Mucosa of stomach (tissue), 1 donor: ENCODE measurements around the gene AGAP3.

Experiments used
- H3K27me3 ChIP-seq: one replicate; pipeline ENCODE4 v1.7.0; 2013; ENCODE audit warnings: mild to moderate bottlenecking, low read length; ENCODE audit not compliant: control insufficient read depth, insufficient read depth
- H3K36me3 ChIP-seq: one replicate; pipeline ENCODE4 v1.7.0; 2013; ENCODE audit warnings: low read length; ENCODE audit not compliant: control insufficient read depth, insufficient read depth
- H3K4me1 ChIP-seq: one replicate; pipeline ENCODE4 v1.7.0; 2013; ENCODE audit warnings: mild to moderate bottlenecking, low read length; ENCODE audit not compliant: control insufficient read depth, insufficient read depth
- H3K4me3 ChIP-seq: one replicate; pipeline ENCODE4 v1.7.0; 2013; ENCODE audit warnings: low read length
- H3K9ac ChIP-seq: one replicate; pipeline ENCODE4 v1.7.0; 2013; ENCODE audit warnings: mild to moderate bottlenecking, low read length, moderate library complexity
- H3K9me3 ChIP-seq: one replicate; pipeline ENCODE4 v1.7.0; 2013; ENCODE audit warnings: mild to moderate bottlenecking, low read length, moderate library complexity; ENCODE audit not compliant: control insufficient read depth
- donor health status: Pancreatic carcinoma.

Gene AGAP3

GRCh38 chr7:151135525-151135845 is 49.2 kb downstream of the AGAP3 start:
- Histone ChIP-seq H3K36me3 (peaks cover 11% of the 10 kb centered on the region), H3K4me3 (no peak overlapping the region), H3K9ac (no peak overlapping the region), H3K9me3 (no peaks in the 10 kb centered on the region), H3K4me1 (no peaks in the 10 kb centered on the region), H3K27me3 (no peaks in the 10 kb centered on the region)

GRCh38 chr7:151135866-151136843 is 49.9 kb downstream of the AGAP3 start:
- Histone ChIP-seq H3K4me1 (no peaks in the 10 kb centered on the region), H3K27me3 (no peaks in the 10 kb centered on the region), H3K9ac (no peak overlapping the region)

GRCh38 chr7:151137076-151137675 is 50.9 kb downstream of the AGAP3 start:
- Histone ChIP-seq H3K36me3 (peaks cover 11% of the 10 kb centered on the region), H3K27me3 (no peaks in the 10 kb centered on the region), H3K9me3 (no peaks in the 10 kb centered on the region), H3K9ac (no peak overlapping the region), H3K4me3 (no peak overlapping the region), H3K4me1 (no peaks in the 10 kb centered on the region)

More at GRCh38 chr7:151135866-151136843, 49.9 kb downstream of the AGAP3 start:
- peaks cover 11% of the 10 kb centered on the region for H3K36me3 ChIP-seq
- H3K9me3 ChIP-seq: no peaks in the 10 kb centered on the region
- H3K4me3 ChIP-seq: no peak overlapping the region

- H3K9ac ChIP-seq: no peak overlapping the region
- peaks cover 11% of the 10 kb centered on the region for H3K36me3 ChIP-seq
- peaks cover under 1% of the 10 kb centered on the region for H3K4me1 ChIP-seq
- no peak overlapping the region for H3K4me3 ChIP-seq
- H3K27me3 ChIP-seq: no peaks in the 10 kb centered on the region
- no peaks in the 10 kb centered on the region for H3K9me3 ChIP-seq
Measured at GRCh38 chr7:151137791-151138152, 51.5 kb downstream of the AGAP3 start.

- no peaks in the 10 kb centered on the region for H3K27me3 ChIP-seq
- no peak overlapping the region for H3K4me3 ChIP-seq
- H3K4me1 ChIP-seq: peaks cover 5% of the 10 kb centered on the region
- H3K9me3 ChIP-seq: no peaks in the 10 kb centered on the region
- H3K9ac ChIP-seq: no peak overlapping the region
- H3K36me3 ChIP-seq: peaks cover 11% of the 10 kb centered on the region
Measured at GRCh38 chr7:151138153-151138851, 52.0 kb downstream of the AGAP3 start.

DNA sequence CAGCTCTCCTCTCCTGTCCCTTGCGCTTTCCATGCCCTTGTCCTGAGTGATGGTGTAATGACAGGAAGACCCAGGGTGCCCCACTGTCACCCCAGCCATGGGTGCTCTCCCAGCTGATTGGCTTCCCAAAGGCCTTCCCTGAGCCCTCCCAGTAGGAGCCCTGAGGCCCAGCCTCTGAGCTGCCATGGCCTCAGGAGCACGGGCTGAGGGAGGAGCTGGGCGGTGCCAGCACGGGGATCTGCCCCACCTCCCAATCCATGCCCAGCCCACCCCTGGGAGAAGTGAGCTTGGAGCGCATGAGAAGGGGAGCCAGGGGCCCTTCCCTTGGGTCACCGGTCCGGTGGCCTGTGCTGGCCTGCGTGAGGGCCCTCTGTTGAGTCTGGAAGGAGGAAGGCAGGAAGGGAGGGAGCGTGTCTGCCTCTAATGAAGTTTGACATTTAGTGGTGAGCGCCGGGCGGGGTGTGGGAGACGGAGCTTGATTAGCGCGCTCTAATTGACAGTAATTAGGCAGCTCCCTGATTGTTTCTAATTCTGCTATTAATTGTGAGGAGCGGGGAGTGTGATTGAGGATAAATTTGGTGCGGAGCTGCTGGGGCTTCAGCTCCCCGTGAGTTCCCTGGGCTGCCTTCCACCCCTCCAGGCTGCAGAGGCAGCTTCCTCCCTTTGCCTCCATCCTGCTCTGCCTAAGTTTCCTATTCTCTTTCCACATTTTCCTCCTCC is 53.0 kb downstream of the AGAP3 start:
- H3K9ac ChIP-seq: no peak overlapping the region
- H3K4me1 ChIP-seq: peaks cover 5% of the 10 kb centered on the region
- peaks cover 11% of the 10 kb centered on the region for H3K36me3 ChIP-seq

DNA sequence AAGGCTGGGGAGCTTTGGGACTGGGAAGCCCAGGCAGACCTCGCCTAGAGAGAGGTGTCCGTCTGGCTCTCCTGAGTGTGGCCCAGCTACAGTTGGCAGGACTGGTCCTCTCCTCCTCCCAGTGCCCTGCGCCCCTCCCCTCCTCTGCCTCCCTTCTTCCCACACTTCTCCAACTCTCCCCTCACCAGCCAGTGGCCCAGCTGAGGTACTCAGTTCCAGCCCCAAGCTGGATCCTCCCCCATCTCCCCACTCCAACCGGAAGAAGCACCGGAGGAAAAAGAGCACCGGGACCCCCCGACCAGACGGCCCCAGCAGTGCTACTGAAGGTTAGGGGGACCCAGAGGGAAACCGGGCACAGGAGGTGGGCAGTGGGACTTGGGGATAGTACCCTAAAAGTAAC is 53.5 kb downstream of the AGAP3 start:
- peaks cover 8% of the 10 kb centered on the region for H3K36me3 ChIP-seq
- no peak overlapping the region for H3K9ac ChIP-seq
- H3K27me3 ChIP-seq: no peaks in the 10 kb centered on the region
- H3K4me1 ChIP-seq: peaks cover 5% of the 10 kb centered on the region
- H3K9me3 ChIP-seq: no peaks in the 10 kb centered on the region
- no peak overlapping the region for H3K4me3 ChIP-seq

More for the DNA sequence above, 53.0 kb downstream of the AGAP3 start:
- H3K27me3 ChIP-seq: no peaks in the 10 kb centered on the region
- H3K9me3 ChIP-seq: no peaks in the 10 kb centered on the region
- H3K4me3 ChIP-seq: no peak overlapping the region

DNA sequence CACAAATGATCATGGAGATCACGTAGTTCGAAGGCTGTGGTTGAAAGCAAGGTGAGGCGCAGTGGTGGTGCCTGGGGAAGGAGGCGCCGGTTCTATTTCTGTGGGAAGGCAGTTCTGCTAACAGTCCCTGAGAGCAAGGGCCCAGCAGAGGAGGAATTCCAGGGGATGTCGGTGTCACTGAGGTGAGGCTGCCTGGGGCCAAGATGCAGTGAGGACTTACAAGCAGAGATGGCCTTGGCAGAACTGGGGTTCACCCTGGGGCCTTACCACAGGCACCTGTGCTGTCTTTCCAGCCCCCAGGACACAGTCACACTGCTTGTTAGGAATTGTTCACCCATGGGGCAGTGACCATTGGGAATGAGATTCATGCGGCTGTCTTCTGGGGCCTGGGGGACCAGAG is 54.6 kb downstream of the AGAP3 start:
- Histone ChIP-seq H3K36me3 (peaks cover under 1% of the 10 kb centered on the region), H3K9ac (no peak overlapping the region), H3K9me3 (no peaks in the 10 kb centered on the region), H3K4me1 (peaks cover 5% of the 10 kb centered on the region), H3K4me3 (no peak overlapping the region), H3K27me3 (no peaks in the 10 kb centered on the region)

- Histone ChIP-seq H3K9me3 (no peaks in the 10 kb centered on the region), H3K4me1 (peaks cover 5% of the 10 kb centered on the region), H3K9ac (no peak overlapping the region), H3K4me3 (no peak overlapping the region), H3K27me3 (no peaks in the 10 kb centered on the region), H3K36me3 (no peaks in the 10 kb centered on the region)
Measured at GRCh38 chr7:151141311-151141854, 55.1 kb downstream of the AGAP3 start.

DNA sequence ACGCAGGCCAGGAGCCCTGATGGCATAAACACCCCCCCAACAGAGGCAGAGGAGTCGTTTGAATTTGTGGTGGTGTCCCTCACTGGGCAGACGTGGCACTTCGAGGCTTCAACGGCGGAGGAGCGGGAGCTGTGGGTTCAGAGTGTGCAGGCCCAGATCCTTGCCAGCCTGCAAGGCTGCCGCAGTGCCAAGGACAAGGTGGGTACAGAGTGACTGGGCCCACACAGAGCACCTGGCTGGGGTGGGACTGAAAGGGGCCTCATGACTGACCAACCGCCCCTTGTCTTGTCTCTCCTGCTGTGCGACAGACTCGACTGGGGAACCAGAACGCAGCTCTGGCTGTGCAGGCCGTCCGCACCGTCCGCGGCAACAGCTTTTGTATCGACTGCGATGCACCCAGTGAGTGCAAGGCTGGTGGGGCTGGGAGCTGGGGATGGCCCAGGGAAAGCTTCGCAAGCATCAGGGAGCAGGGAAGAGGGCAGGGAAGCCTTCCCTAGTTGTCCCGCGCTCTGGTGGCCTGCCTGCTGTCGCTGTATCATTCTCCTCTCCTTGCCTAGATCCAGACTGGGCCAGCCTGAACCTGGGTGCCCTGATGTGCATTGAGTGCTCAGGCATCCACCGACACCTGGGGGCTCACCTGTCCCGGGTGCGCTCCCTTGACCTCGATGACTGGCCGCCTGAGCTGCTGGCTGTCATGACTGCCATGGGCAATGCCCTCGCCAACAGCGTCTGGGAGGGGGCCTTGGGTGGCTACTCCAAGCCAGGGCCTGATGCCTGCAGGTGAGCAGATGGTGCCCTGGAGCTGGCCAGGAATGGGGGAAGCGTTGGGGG is 55.8 kb downstream of the AGAP3 start:
- H3K36me3 ChIP-seq: no peaks in the 10 kb centered on the region

GRCh38 chr7:151142686-151143040 is 56.4 kb downstream of the AGAP3 start:
- H3K4me1 ChIP-seq: peaks cover 5% of the 10 kb centered on the region
- H3K36me3 ChIP-seq: no peaks in the 10 kb centered on the region
- no peak overlapping the region for H3K4me3 ChIP-seq
- peaks cover under 1% of the 10 kb centered on the region for H3K27me3 ChIP-seq
- no peak overlapping the region for H3K9ac ChIP-seq
- no peaks in the 10 kb centered on the region for H3K9me3 ChIP-seq

More for the DNA sequence above, 55.8 kb downstream of the AGAP3 start:
- no peaks in the 10 kb centered on the region for H3K9me3 ChIP-seq
- H3K4me3 ChIP-seq: no peak overlapping the region
- H3K27me3 ChIP-seq: no peaks in the 10 kb centered on the region
- H3K9ac ChIP-seq: no peak overlapping the region
- H3K4me1 ChIP-seq: peaks cover 5% of the 10 kb centered on the region
